Prostate gland (tissue), 2 donors: ENCODE measurements around the gene MPPED2. TPM values are rescaled to one million over a fixed set of nuclear protein-coding genes. Genes with fewer than 3 reads are reported as not detected.
A peak's percentile ranks its signal among the peaks of the same experiment; 100 is the strongest.

Experiments
- DNase-seq: peaks from one replicate; pipeline ENCODE4 v3.0.0-alpha.2; 2019; ENCODE audit warnings: low spot score
- H3K27ac ChIP-seq, 2 donors: fragments of 200-600 bp; sonication (generic); 2 replicates each; pipeline ENCODE4 v1.5.1; 2017 to 2019
- H3K27me3 ChIP-seq: fragments of 200-600 bp; sonication (generic); replicated peaks from 2 replicates; pipeline ENCODE4 v1.5.1; 2019; ENCODE audit not compliant: insufficient read depth
- H3K36me3 ChIP-seq, 2 donors: fragments of 200-600 bp; sonication (generic); 1 replicate in 1 of 2; 2 replicates in 1 of 2; pipeline versions ENCODE4 v1.5.1 to v1.8.1; 2017 to 2019
- H3K4me1 ChIP-seq: fragments of 200-600 bp; sonication (generic); replicated peaks from 2 replicates; pipeline ENCODE4 v1.5.1; 2019
- H3K4me3 ChIP-seq, 2 donors: fragments of 200-600 bp; sonication (generic); 2 replicates each; pipeline ENCODE4 v1.5.1; 2017 to 2019
- H3K9me3 ChIP-seq: fragments of 200-600 bp; sonication (generic); 2 replicates; pipeline ENCODE4 v1.5.1; 2017
- POLR2A ChIP-seq: fragments of 450-650 bp; IDR thresholded peaks from one replicate; pipeline ENCODE4 v1.6.1; 2016; ENCODE audit warnings: antibody characterized with exemption, mild to moderate bottlenecking
- POLR2AphosphoS5 ChIP-seq: sonication (generic); formaldehyde crosslinking; IDR thresholded peaks from one replicate; pipeline ENCODE4 v1.6.1; 2017; ENCODE audit warnings: antibody characterized with exemption
- WGBS: methylation state at CpG from one replicate; pipeline ENCODE4 v1.1.5; 2018; 5-methylcytosine and 5-hydroxymethylcytosine counted together
- intact Hi-C: fragments of 100-400 bp; cut with DNase I; formaldehyde crosslinking; loops from one replicate; pipeline ENCODE4 v1.14.2; 2022
- total RNA-seq, 2 donors: library from RNA; depleted of rRNA; stranded (reverse); fragments of >200 nt; gene quantifications; one replicate each; pipeline ENCODE4 v1.1.0, GENCODE V29; 2016
- TF ChIP-seq, protein P1 (sequence below), 4 experiments: fragments of 200-600 bp in 2 of 4; fragments of 450-650 bp in 2 of 4; sonication (generic) in 2 of 4; IDR thresholded peaks; 1 replicate in 3 of 4; 2 replicates in 1 of 4; pipeline ENCODE4 v1.5.1; 2016 to 2019; ENCODE audit warnings: antibody characterized with exemption in 4 of 4, mild to moderate bottlenecking in 2 of 4, moderate library complexity in 2 of 4

The MPPED2 gene
- total RNA-seq, 2 donors from 2014 or later: 28.4 to 34.9 TPM

GRCh38 chr11:30423279-30423648, 162.9 kb downstream of the MPPED2 start:
- no peak for DNase-seq
- intact Hi-C loops: no loop called here
- Histone ChIP-seq H3K27ac (peak overlapping the region; percentile 58 to 76), H3K36me3 (no peaks in the 10 kb centered on the region), H3K4me3 (no peak overlapping the region), H3K4me1 (peaks cover 22% of the 10 kb centered on the region), H3K9me3 (no peaks in the 10 kb centered on the region), H3K27me3 (no peaks in the 10 kb centered on the region)
- TF ChIP-seq, protein P1, sequence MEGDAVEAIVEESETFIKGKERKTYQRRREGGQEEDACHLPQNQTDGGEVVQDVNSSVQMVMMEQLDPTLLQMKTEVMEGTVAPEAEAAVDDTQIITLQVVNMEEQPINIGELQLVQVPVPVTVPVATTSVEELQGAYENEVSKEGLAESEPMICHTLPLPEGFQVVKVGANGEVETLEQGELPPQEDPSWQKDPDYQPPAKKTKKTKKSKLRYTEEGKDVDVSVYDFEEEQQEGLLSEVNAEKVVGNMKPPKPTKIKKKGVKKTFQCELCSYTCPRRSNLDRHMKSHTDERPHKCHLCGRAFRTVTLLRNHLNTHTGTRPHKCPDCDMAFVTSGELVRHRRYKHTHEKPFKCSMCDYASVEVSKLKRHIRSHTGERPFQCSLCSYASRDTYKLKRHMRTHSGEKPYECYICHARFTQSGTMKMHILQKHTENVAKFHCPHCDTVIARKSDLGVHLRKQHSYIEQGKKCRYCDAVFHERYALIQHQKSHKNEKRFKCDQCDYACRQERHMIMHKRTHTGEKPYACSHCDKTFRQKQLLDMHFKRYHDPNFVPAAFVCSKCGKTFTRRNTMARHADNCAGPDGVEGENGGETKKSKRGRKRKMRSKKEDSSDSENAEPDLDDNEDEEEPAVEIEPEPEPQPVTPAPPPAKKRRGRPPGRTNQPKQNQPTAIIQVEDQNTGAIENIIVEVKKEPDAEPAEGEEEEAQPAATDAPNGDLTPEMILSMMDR (IDR thresholded peaks at IDR 0.05): no peak
- no peak for TF ChIP-seq POLR2A
- WGBS: 41% methylated on average over 5 of the region's 5 CpGs

DNA sequence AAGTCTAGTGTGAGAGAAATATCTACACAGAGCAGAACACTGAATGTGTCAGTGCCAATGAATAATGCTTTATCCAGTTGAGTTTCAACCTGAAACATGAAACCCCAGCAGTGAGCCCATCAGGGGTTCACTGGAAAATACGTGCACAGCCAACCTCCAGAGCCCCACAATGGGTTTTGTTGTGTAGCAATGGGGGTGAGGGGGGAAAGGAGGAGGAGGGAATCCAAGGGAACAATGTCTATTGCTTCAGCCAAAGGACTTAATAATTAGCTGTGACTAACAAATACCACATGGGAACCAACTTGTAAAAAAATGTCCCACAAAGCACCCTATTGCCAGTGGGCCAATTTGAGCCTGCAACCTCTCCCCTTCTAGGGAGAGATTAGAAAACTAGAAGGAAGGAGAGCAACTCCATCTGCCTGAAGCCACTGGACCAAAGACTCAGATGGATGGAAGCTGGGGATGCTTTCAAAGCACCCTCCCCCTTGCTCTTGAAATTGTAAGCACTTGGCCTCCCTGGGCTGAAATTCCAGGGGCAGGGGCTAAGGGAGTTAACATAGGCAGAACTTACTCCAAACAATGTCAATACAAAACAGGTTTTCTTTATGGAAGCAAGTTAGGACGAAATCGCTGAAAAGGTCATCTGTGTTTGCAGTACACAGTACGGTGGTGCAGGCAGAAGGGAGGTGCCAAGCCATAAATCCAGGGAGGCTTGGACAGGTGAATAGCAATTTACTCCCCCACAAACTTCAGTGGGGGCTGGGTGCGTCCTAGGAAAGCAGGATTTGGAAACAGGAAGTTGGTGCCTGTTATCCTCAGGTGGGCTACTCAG, 163.5 kb downstream of the MPPED2 start:
- no peaks in the 10 kb centered on the region for H3K27me3 ChIP-seq
- H3K36me3 ChIP-seq: no peaks in the 10 kb centered on the region
- intact Hi-C loops: no loop called here
- H3K4me1 ChIP-seq: peaks cover 22% of the 10 kb centered on the region
- peak overlapping the region; percentile 58 to 76 for H3K27ac ChIP-seq
- DNase-seq: peak; percentile 85
- H3K9me3 ChIP-seq: no peaks in the 10 kb centered on the region
- H3K4me3 ChIP-seq: no peak overlapping the region
- WGBS: 18% methylated on average over 5 of the region's 5 CpGs
- TF ChIP-seq POLR2AphosphoS5 (peak; percentile 93), POLR2A (no peak)
- TF ChIP-seq, protein P1 (IDR thresholded peaks at IDR 0.05): no peak

DNA sequence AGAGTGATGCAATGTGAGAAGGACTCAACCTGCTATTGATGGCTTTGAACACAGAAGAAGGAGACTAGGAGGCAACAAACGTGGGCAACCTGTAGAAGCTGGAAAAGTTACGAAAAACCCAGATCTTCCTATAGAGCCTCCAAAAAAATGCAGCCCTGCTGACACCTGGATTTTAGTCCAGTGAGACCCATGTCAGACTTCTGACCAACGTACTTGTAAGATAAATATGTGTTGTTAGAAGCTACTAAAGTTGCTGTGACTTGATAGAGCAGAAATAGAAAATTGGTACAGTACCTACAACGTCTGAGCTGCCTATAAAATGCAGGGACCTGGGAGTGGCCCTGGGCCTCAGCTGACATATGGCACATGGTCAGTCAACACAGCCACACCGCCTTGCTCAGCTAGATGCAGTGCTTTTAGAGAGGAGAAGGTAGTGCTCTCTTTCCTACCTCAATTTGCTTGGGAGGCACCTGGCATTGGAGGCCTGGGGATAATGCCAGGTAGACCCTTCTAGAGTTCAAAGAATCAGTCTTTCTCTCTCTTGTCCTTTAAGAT, 165.8 kb downstream of the MPPED2 start:
- Histone ChIP-seq H3K9me3 (no peaks in the 10 kb centered on the region), H3K27me3 (no peaks in the 10 kb centered on the region), H3K4me1 (peaks cover 22% of the 10 kb centered on the region), H3K4me3 (no peak overlapping the region), H3K27ac (peak overlapping the region in 1 of 2 donors; percentile 76), H3K36me3 (no peaks in the 10 kb centered on the region)
- WGBS: 73% methylated on average over 5 of the region's 5 CpGs
- intact Hi-C loops: no loop called here
- no peak for DNase-seq
- TF ChIP-seq POLR2A (no peak), POLR2AphosphoS5 (no peak)
- TF ChIP-seq, protein P1 (IDR thresholded peaks at IDR 0.05): no peak

DNA sequence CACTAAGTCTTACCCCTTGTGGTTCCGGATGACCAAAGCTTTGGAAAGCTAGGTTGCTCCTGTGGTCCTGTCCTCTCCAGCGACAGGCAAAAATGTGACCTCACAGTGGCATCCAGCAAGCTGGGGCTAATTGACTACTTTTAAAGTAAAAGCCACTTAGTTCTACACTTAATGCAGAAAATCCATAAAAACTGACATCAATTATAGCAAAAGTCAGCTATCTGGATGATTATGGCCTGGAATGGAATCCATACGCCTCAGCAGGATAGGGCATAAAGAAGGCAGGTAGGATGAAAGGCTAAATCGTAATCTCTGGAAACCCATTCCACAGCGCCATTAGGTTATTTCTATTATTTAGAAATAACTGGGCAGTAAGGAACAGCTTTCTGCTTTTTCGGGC, 171.3 kb downstream of the MPPED2 start:
- intact Hi-C loops: no loop called here
- Histone ChIP-seq H3K9me3 (no peaks in the 10 kb centered on the region), H3K27me3 (no peaks in the 10 kb centered on the region), H3K4me1 (peaks cover 4% of the 10 kb centered on the region), H3K36me3 (no peaks in the 10 kb centered on the region), H3K27ac (peak overlapping the region in 1 of 2 donors; percentile 15), H3K4me3 (no peak overlapping the region)
- no peak for DNase-seq
- WGBS: 97% methylated on average over 6 of the region's 6 CpGs
- TF ChIP-seq, protein P1 (IDR thresholded peaks at IDR 0.05): no peak
- no peak for TF ChIP-seq POLR2AphosphoS5
- no peak for TF ChIP-seq POLR2A

DNA sequence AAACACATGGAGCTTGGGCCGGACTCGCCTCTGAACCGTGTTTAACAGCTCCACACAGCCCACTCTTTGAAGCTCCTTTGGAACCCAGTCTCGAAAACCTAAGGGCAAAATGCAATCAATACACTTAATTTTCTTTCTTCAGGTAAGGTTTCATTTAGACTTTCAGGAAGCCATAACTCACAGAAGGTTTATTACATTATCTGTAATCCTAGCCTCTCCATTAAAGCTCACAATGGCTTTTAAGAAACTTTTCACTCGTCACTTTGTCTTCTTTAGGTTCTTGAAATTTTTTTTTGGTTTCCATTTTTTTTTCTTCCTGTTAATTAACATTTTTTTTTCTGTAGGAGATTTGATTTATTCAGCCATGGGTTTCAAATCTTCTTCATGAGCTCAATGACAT, 171.9 kb downstream of the MPPED2 start:
- H3K27ac ChIP-seq: peak overlapping the region in 1 of 2 donors; percentile 15
- H3K27me3 ChIP-seq: no peaks in the 10 kb centered on the region
- DNase-seq: no peak
- no peak overlapping the region for H3K4me3 ChIP-seq
- H3K36me3 ChIP-seq: no peaks in the 10 kb centered on the region
- WGBS: 64% methylated on average over 5 of the region's 5 CpGs
- intact Hi-C loops: no loop called here
- H3K4me1 ChIP-seq: peaks cover 4% of the 10 kb centered on the region
- TF ChIP-seq POLR2A: no peak
- TF ChIP-seq, protein P1 (IDR thresholded peaks at IDR 0.05): no peak
- H3K9me3 ChIP-seq: no peaks in the 10 kb centered on the region
